Panc1 (cell line): ENCODE measurements around the gene PXYLP1. TPM values are rescaled to one million over a fixed set of nuclear protein-coding genes. Genes with fewer than 3 reads are reported as not detected.

ENCODE experiments used
- ATAC-seq: fragments of 200-7000 bp; cut with Tn5 transposase; 2 replicates; pipeline ENCODE4 v1.9.1; 2020; ENCODE audit warnings: mild to moderate bottlenecking, moderate library complexity
- BruUV-seq: library from RNA; stranded (reverse); fragments of 400-500 nt; replicated peaks from 2 replicates; lab custom pipeline; 2021; lab: Mats Ljungman, UMichigan
- CTCF ChIA-PET: fragments of 300-600 bp; sonication (Branson Sonifier 250); formaldehyde crosslinking; loops from one replicate; lab custom pipeline; 2022; ENCODE audit warnings: antibody characterized with exemption; lab: Charles Lee
- POLR2A ChIA-PET: fragments of 300-600 bp; sonication (Branson Sonifier 250); formaldehyde crosslinking; loops from one replicate; lab custom pipeline; 2022; ENCODE audit warnings: antibody characterized with exemption; lab: Charles Lee
- DNase-seq: peaks from one replicate; pipeline ENCODE4 v3.0.0-alpha.2; 2010; ENCODE audit warnings: low read depth, low spot score
- H3K27ac ChIP-seq: 2 replicates; pipeline ENCODE4 v1.5.1; 2011; ENCODE audit warnings: mild to moderate bottlenecking, low read length, inconsistent platforms
- H3K27me3 ChIP-seq: fragments of 200-500 bp; sonication (Bioruptor generic); 2 replicates; pipeline ENCODE4 v1.6.0; 2014; ENCODE audit warnings: low read length, inconsistent platforms; ENCODE audit not compliant: control insufficient read depth, insufficient read depth
- H3K36me3 ChIP-seq: fragments of 200-500 bp; sonication (Bioruptor generic); 2 replicates; pipeline ENCODE4 v1.5.1; 2014; ENCODE audit warnings: inconsistent platforms, mild to moderate bottlenecking, low read length, moderate library complexity; ENCODE audit not compliant: control insufficient read depth, insufficient read depth
- H3K4me1 ChIP-seq: 2 replicates; pipeline ENCODE4 v1.5.1; 2011; ENCODE audit warnings: inconsistent platforms, mild to moderate bottlenecking, low read length, moderate library complexity; ENCODE audit not compliant: control insufficient read depth, insufficient read depth
- H3K4me3 ChIP-seq, 2 experiments: 2 replicates each; pipeline ENCODE4 v1.5.1; 2011 to 2012; ENCODE audit warnings: low read depth in 2 of 2, low read length in 2 of 2, mild to moderate bottlenecking in 2 of 2, inconsistent platforms in 1 of 2, moderate library complexity in 1 of 2
- H3K9me3 ChIP-seq: fragments of 200-500 bp; sonication (Bioruptor generic); 2 replicates; pipeline ENCODE4 v1.5.1; 2014; ENCODE audit warnings: low read depth, mild to moderate bottlenecking, inconsistent platforms, low read length, moderate library complexity; ENCODE audit not compliant: control insufficient read depth, insufficient read depth
- POLR2AphosphoS5 ChIP-seq: IDR thresholded peaks from 2 replicates; pipeline ENCODE4 v1.6.1; 2012; ENCODE audit warnings: mild to moderate bottlenecking, low read depth, low read length, moderate library complexity
- SIN3A ChIP-seq: IDR thresholded peaks from 2 replicates; pipeline ENCODE4 v1.6.1; 2012; ENCODE audit warnings: low read depth, mild to moderate bottlenecking, low read length, moderate library complexity, borderline replicate concordance; ENCODE audit not compliant: insufficient read depth
- TCF7L2 ChIP-seq: IDR thresholded peaks from 2 replicates; pipeline ENCODE4 v1.6.1; 2011; ENCODE audit warnings: mild to moderate bottlenecking, low read depth, low read length, inconsistent platforms
- in situ Hi-C: cut with HindIII; loops from 2 replicates; pipeline ENCODE4 v1.10.0; 2016; ENCODE audit warnings: low sequenced_read_pairs, low pct_unique_long_range_greater_than_20kb
- intact Hi-C: fragments of 100-400 bp; cut with micrococcal nuclease; formaldehyde crosslinking; loops from one replicate; pipeline ENCODE4 v1.10.0; 2022; ENCODE audit not compliant: unreplicated experiment
- total RNA-seq: library from RNA; stranded (reverse); gene quantifications from one replicate; pipeline ENCODE4 v1.2.1, GENCODE V29; 2021; ENCODE audit not compliant: unreplicated experiment
- TF ChIP-seq, protein P1 (sequence below): fragments of 450-650 bp; IDR thresholded peaks from 2 replicates; pipeline ENCODE4 v1.5.1; 2017; ENCODE audit warnings: mild to moderate bottlenecking
- TF ChIP-seq, protein P2 (sequence below), 2 experiments: IDR thresholded peaks; 2 replicates each; pipeline ENCODE4 v1.6.1; 2011 to 2012; ENCODE audit warnings: low read depth in 2 of 2, control low read depth in 1 of 2, low read length in 1 of 2, mild to moderate bottlenecking in 1 of 2, moderate library complexity in 1 of 2; ENCODE audit not compliant: insufficient read depth in 1 of 2

PXYLP1 gene
- total RNA-seq, 1 experiment from 2014 or later, result 1.4 TPM

DNA sequence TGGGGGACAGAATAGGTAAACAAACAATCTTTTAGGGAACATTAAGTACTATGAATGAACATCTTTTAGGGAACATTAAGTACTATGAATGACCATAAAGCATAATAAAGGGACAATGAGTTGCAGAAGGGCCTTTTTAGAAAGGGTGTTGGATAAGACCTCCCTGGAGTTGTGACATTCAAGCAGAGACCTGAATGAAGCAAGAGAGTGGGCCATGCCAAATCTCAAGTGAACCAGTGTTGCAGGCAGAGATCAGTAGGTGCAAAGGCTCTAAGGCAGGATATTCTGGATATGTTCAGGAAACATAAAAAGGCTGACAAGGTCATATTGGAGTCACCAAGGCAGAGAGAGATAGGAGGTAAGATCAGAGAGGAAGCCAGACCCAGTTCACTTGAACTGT lies 107.3 kb downstream of the PXYLP1 start:
- DNase-seq (no peak), ATAC-seq (no peak)
- intact Hi-C loops, result no loop called here
- Histone ChIP-seq H3K4me3 (no peak overlapping the region), H3K4me1 (no peaks in the 10 kb centered on the region), H3K27me3 (no peaks in the 10 kb centered on the region), H3K9me3 (no peaks in the 10 kb centered on the region), H3K27ac (no peak overlapping the region), H3K36me3 (no peaks in the 10 kb centered on the region)
- ChIA-PET CTCF (no interaction called here), POLR2A (no interaction called here)
- TF ChIP-seq, protein P1, sequence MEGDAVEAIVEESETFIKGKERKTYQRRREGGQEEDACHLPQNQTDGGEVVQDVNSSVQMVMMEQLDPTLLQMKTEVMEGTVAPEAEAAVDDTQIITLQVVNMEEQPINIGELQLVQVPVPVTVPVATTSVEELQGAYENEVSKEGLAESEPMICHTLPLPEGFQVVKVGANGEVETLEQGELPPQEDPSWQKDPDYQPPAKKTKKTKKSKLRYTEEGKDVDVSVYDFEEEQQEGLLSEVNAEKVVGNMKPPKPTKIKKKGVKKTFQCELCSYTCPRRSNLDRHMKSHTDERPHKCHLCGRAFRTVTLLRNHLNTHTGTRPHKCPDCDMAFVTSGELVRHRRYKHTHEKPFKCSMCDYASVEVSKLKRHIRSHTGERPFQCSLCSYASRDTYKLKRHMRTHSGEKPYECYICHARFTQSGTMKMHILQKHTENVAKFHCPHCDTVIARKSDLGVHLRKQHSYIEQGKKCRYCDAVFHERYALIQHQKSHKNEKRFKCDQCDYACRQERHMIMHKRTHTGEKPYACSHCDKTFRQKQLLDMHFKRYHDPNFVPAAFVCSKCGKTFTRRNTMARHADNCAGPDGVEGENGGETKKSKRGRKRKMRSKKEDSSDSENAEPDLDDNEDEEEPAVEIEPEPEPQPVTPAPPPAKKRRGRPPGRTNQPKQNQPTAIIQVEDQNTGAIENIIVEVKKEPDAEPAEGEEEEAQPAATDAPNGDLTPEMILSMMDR, result no peak
- TF ChIP-seq SIN3A, result no peak
- TF ChIP-seq, protein P2, sequence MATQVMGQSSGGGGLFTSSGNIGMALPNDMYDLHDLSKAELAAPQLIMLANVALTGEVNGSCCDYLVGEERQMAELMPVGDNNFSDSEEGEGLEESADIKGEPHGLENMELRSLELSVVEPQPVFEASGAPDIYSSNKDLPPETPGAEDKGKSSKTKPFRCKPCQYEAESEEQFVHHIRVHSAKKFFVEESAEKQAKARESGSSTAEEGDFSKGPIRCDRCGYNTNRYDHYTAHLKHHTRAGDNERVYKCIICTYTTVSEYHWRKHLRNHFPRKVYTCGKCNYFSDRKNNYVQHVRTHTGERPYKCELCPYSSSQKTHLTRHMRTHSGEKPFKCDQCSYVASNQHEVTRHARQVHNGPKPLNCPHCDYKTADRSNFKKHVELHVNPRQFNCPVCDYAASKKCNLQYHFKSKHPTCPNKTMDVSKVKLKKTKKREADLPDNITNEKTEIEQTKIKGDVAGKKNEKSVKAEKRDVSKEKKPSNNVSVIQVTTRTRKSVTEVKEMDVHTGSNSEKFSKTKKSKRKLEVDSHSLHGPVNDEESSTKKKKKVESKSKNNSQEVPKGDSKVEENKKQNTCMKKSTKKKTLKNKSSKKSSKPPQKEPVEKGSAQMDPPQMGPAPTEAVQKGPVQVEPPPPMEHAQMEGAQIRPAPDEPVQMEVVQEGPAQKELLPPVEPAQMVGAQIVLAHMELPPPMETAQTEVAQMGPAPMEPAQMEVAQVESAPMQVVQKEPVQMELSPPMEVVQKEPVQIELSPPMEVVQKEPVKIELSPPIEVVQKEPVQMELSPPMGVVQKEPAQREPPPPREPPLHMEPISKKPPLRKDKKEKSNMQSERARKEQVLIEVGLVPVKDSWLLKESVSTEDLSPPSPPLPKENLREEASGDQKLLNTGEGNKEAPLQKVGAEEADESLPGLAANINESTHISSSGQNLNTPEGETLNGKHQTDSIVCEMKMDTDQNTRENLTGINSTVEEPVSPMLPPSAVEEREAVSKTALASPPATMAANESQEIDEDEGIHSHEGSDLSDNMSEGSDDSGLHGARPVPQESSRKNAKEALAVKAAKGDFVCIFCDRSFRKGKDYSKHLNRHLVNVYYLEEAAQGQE (IDR thresholded peaks at IDR 0.05; ENCODE audit: insufficient read depth in 1 of 2, low read depth in 2 of 2, low read length in 1 of 2), result no peak
- no peak for TF ChIP-seq POLR2AphosphoS5
- no peak for TF ChIP-seq TCF7L2
- BruUV-seq, result no TSS peak
- in situ Hi-C loops, result no loop called here

DNA sequence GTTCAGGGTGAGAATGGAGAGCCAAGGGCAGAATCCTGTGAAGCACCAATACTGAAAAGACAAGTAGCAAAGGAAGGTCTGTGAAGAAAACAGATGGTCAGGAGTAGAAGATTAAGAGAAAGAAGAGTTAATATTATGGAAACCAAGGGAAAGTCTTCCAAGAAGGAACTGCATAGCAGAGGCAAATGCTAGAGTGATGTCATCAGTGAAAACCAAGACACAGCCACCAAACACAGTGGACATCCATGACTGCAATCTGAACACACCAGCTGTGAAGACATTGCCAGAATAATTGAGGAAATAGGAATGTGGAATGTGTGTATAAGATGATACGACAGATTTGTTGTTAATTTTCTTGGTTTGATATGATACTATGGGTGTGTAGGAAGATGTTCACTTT lies 109.9 kb downstream of the PXYLP1 start:
- H3K4me1 ChIP-seq, result no peaks in the 10 kb centered on the region
- H3K27me3 ChIP-seq, result no peaks in the 10 kb centered on the region
- no TSS peak for BruUV-seq
- CTCF ChIA-PET, result interaction anchor here (0.9 kb wide), 1 partner anchor 253 kb away, joined by 3 read pairs; no protein-coding TSS in a partner anchor
- TF ChIP-seq SIN3A, result no peak
- TF ChIP-seq TCF7L2, result no peak
- TF ChIP-seq POLR2AphosphoS5, result no peak
- TF ChIP-seq, protein P1, result no peak
- TF ChIP-seq, protein P2 (IDR thresholded peaks at IDR 0.05; ENCODE audit: insufficient read depth in 1 of 2, low read depth in 2 of 2, low read length in 1 of 2), result no peak
- no peak overlapping the region for H3K4me3 ChIP-seq
- intact Hi-C loops (no loop called here), in situ Hi-C loops (no loop called here)
- ATAC-seq (no peak), DNase-seq (no peak)
- H3K27ac ChIP-seq, result no peak overlapping the region
- POLR2A ChIA-PET, result no interaction called here
- H3K9me3 ChIP-seq, result no peaks in the 10 kb centered on the region
- no peaks in the 10 kb centered on the region for H3K36me3 ChIP-seq
